ENCODE data around the gene MAPT.

The MAPT gene

GRCh38 chr17:45994987-45995386, 100.6 kb downstream of the MAPT start:
- TF ChIP-seq ZFX (IDR thresholded peaks at IDR 0.05) (no peak), CTCF (conservative IDR thresholded peaks at IDR 0.05) (no peak)
- no peak overlapping the region for H3K27ac ChIP-seq

- H3K27ac ChIP-seq = no peak overlapping the region
- TF ChIP-seq ZFX (IDR thresholded peaks at IDR 0.05) (no peak), CTCF (conservative IDR thresholded peaks at IDR 0.05) (no peak)
Measured at GRCh38 chr17:45995627-45996270, 101.4 kb downstream of the MAPT start.

GRCh38 chr17:45996282-45996937, 102.1 kb downstream of the MAPT start:
- TF ChIP-seq ZFX (IDR thresholded peaks at IDR 0.05) = no peak
- TF ChIP-seq CTCF (conservative IDR thresholded peaks at IDR 0.05) = no peak

GRCh38 chr17:45997166-45997565, 102.8 kb downstream of the MAPT start:
- no peak for TF ChIP-seq CTCF (conservative IDR thresholded peaks at IDR 0.05)
- TF ChIP-seq ZFX (IDR thresholded peaks at IDR 0.05) = no peak
- H3K27ac ChIP-seq = no peak overlapping the region

More at GRCh38 chr17:45996282-45996937, 102.1 kb downstream of the MAPT start:
- no peak overlapping the region for H3K27ac ChIP-seq

- TF ChIP-seq CTCF (conservative IDR thresholded peaks at IDR 0.05) (no peak), ZFX (IDR thresholded peaks at IDR 0.05) (no peak)
- no peak overlapping the region for H3K27ac ChIP-seq
Measured at GRCh38 chr17:45997624-45998023, 103.3 kb downstream of the MAPT start.

GRCh38 chr17:45998987-45999899, 104.9 kb downstream of the MAPT start, which contains the start of gene STH:
STH (plus strand) TSS chr17:45999250; CDS start chr17:45999280, 30 bp downstream.
- TF ChIP-seq ZFX (IDR thresholded peaks at IDR 0.05) = no peak
- TF ChIP-seq CTCF (conservative IDR thresholded peaks at IDR 0.05) = no peak
- no peak within 1 kb of the TSS for H3K27ac ChIP-seq
